ENCODE measurements around the gene AIG1.
"Not testable (repeated sequence)": the region's sequence is repeated elsewhere in the genome, so short reads cannot be mapped to it uniquely, and the experiment has no call there.

The AIG1 gene

GRCh38 chr6:143135325-143135724 lies 74.6 kb downstream of the AIG1 start:
- H3K27ac ChIP-seq: no peak overlapping the region
- no peak for TF ChIP-seq CTCF (conservative IDR thresholded peaks at IDR 0.05)

- no peak for TF ChIP-seq CTCF (conservative IDR thresholded peaks at IDR 0.05)
- no peak overlapping the region for H3K27ac ChIP-seq
Measured at GRCh38 chr6:143135797-143136561, 75.3 kb downstream of the AIG1 start.

GRCh38 chr6:143136647-143137046 lies 76.0 kb downstream of the AIG1 start:
- no peak for TF ChIP-seq CTCF (conservative IDR thresholded peaks at IDR 0.05)
- H3K27ac ChIP-seq: no peak overlapping the region

GRCh38 chr6:143139239-143139784 lies 78.6 kb downstream of the AIG1 start:
- TF ChIP-seq CTCF (conservative IDR thresholded peaks at IDR 0.05): no peak
- no peak overlapping the region for H3K27ac ChIP-seq

GRCh38 chr6:143139884-143140283 lies 79.2 kb downstream of the AIG1 start:
- H3K27ac ChIP-seq: not testable (repeated sequence)

GRCh38 chr6:143140767-143141166 lies 80.1 kb downstream of the AIG1 start:
- no peak for TF ChIP-seq CTCF (conservative IDR thresholded peaks at IDR 0.05)
- no peak overlapping the region for H3K27ac ChIP-seq

GRCh38 chr6:143141442-143141841 lies 80.8 kb downstream of the AIG1 start:
- H3K27ac ChIP-seq: no peak overlapping the region
- TF ChIP-seq CTCF (conservative IDR thresholded peaks at IDR 0.05): no peak

GRCh38 chr6:143146186-143146851 lies 85.6 kb downstream of the AIG1 start:
- no peak for TF ChIP-seq CTCF (conservative IDR thresholded peaks at IDR 0.05)
- no peak overlapping the region for H3K27ac ChIP-seq
